HepG2 (cell line): ENCODE measurements around the gene PPP2R5D. TPM values are rescaled to one million over a fixed set of nuclear protein-coding genes. Genes with fewer than 3 reads are reported as not detected.

ENCODE experiments used
- ATF1 ChIP-seq: IDR thresholded peaks from 2 replicates; pipeline ENCODE4 v1.6.1; 2016; ENCODE audit warnings: mild to moderate bottlenecking, control low read depth
- BHLHE40 ChIP-seq: IDR thresholded peaks from 2 replicates; pipeline ENCODE4 v1.6.1; 2011; ENCODE audit warnings: low read length, improper control_type of control experiment
- CREM ChIP-seq, 2 experiments: sonication (generic) in 1 of 2; formaldehyde crosslinking in 1 of 2; IDR thresholded peaks; 2 replicates each; pipeline versions ENCODE4 v1.4.0 to v1.6.1; 2016 to 2020; ENCODE audit warnings: antibody characterized with exemption in 1 of 2, mild to moderate bottlenecking in 1 of 2, missing genetic modification reagents in 1 of 2
- EZH2 ChIP-seq: conservative IDR thresholded peaks from 2 replicates; pipeline ENCODE4 v1.6.1; 2012; ENCODE audit warnings: mild to moderate bottlenecking, low read depth, low read length, moderate library complexity
- HNRNPL ChIP-seq: fragments of 200-400 bp; formaldehyde crosslinking; IDR thresholded peaks from 2 replicates; pipeline ENCODE4 v1.6.1; 2017; ENCODE audit warnings: mild to moderate bottlenecking, low read depth, low read length
- MBD4 ChIP-seq: IDR thresholded peaks from 2 replicates; pipeline ENCODE4 v1.6.1; 2012; ENCODE audit warnings: low read length, inconsistent platforms, borderline replicate concordance
- REXO4 ChIP-seq: sonication (generic); formaldehyde crosslinking; IDR thresholded peaks from 2 replicates; pipeline ENCODE4 v1.8.0; 2022; ENCODE audit warnings: missing genetic modification reagents, mild to moderate bottlenecking, borderline replicate concordance
- SNAI1 ChIP-seq: sonication (generic); formaldehyde crosslinking; IDR thresholded peaks from 2 replicates; pipeline ENCODE4 v1.5.0; 2020; ENCODE audit warnings: mild to moderate bottlenecking, missing genetic modification reagents, borderline replicate concordance
- TAF1 ChIP-seq: sonication (generic); formaldehyde crosslinking; IDR thresholded peaks from 2 replicates; pipeline ENCODE4 v1.4.0; 2020; ENCODE audit warnings: missing genetic modification reagents
- ZNF138 ChIP-seq: sonication (generic); formaldehyde crosslinking; IDR thresholded peaks from 2 replicates; pipeline ENCODE4 v1.5.0; 2020; ENCODE audit warnings: mild to moderate bottlenecking, low read depth, missing genetic modification reagents
- ZNF460 ChIP-seq: sonication (generic); formaldehyde crosslinking; IDR thresholded peaks from 2 replicates; pipeline ENCODE4 v1.5.1; 2020; ENCODE audit warnings: missing genetic modification reagents, mild to moderate bottlenecking, borderline replicate concordance
- ZNF781 ChIP-seq: sonication (generic); formaldehyde crosslinking; IDR thresholded peaks from 2 replicates; pipeline ENCODE4 v1.5.1; 2020; ENCODE audit warnings: borderline replicate concordance, mild to moderate bottlenecking, missing genetic modification reagents; ENCODE audit errors: not compliant biosample characterization
- ZNF790 ChIP-seq: sonication (generic); formaldehyde crosslinking; IDR thresholded peaks from 2 replicates; pipeline ENCODE4 v1.8.0; 2022; ENCODE audit warnings: missing genetic modification reagents, mild to moderate bottlenecking, borderline replicate concordance
- polyA plus RNA-seq, 8 experiments: library from polyadenylated mRNA; depleted of rRNA in 3 of 8; stranded (reverse) in 7 of 8; unstranded in 1 of 8; fragments of >200 nt; fragmentation: Illumina TruSeq in 4 of 8; extraction: Trizol in 4 of 8; gene quantifications; 2 replicates each; pipeline versions ENCODE4 v1.2.1 to v1.2.3, GENCODE V29; 2011 to 2016; ENCODE audit warnings: low read depth in 4 of 8, missing spikeins in 1 of 8, mixed read lengths in 1 of 8; ENCODE audit not compliant: insufficient read depth in 1 of 8
- total RNA-seq, 5 experiments: library from RNA; depleted of rRNA; stranded (reverse); fragments of >200 nt; fragmentation: Illumina TruSeq; extraction: Trizol; gene quantifications; 2 replicates each; pipeline ENCODE4 v1.2.3, GENCODE V29; 2016; ENCODE audit warnings: low read depth in 1 of 5
- TF ChIP-seq, protein P1 (sequence below): sonication (generic); formaldehyde crosslinking; IDR thresholded peaks from 2 replicates; pipeline ENCODE4 v1.5.0; 2020; ENCODE audit warnings: mild to moderate bottlenecking, missing genetic modification reagents, borderline replicate concordance
- TF ChIP-seq, protein P2 (sequence below): IDR thresholded peaks from 2 replicates; pipeline ENCODE4 v1.4.0; 2020; ENCODE audit warnings: mild to moderate bottlenecking, missing genetic modification reagents
- TF ChIP-seq, protein P3 (sequence below): sonication (generic); formaldehyde crosslinking; IDR thresholded peaks from 2 replicates; pipeline ENCODE4 v1.4.0; 2020; ENCODE audit warnings: missing genetic modification reagents

PPP2R5D gene
- total and polyA plus RNA-seq, 2 of the 13 experiments (the other 11 are each of a cell fraction or from before 2014, with no cell fraction given): 53.7 to 60.4 TPM

DNA sequence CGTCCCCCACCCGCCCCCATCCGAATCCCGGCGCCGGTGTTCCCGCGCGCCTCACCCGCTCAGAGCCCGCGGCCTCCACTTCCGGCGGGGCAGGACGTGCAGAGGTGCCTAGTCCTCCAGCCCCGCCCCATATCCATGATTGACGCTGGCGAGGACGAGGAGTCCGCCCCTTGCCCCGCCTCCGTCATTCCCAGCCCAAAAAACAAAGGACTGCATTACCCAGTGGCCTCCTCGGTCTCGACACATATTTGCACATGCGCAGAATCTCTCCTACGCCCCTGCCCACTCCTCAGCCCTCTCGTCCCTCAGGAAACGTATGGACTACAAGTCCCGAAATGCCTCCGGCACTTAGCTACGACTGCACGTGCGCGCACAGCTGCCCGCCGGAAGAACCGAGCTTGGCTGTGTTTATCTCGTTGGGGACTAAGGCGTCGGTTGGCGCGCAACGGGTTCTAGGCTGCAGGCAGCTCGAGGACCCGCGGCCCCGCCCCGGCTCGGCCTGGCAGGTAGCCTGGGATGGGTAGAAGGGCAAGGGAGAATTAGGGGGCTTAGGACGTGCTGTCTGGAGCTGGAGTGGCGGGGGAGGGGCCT is 29.6 kb downstream of the PPP2R5D start, which contains the start of the genes KLHDC3 and MEA1 (continued):
- TF ChIP-seq MBD4: no peak
- TF ChIP-seq, protein P1, sequence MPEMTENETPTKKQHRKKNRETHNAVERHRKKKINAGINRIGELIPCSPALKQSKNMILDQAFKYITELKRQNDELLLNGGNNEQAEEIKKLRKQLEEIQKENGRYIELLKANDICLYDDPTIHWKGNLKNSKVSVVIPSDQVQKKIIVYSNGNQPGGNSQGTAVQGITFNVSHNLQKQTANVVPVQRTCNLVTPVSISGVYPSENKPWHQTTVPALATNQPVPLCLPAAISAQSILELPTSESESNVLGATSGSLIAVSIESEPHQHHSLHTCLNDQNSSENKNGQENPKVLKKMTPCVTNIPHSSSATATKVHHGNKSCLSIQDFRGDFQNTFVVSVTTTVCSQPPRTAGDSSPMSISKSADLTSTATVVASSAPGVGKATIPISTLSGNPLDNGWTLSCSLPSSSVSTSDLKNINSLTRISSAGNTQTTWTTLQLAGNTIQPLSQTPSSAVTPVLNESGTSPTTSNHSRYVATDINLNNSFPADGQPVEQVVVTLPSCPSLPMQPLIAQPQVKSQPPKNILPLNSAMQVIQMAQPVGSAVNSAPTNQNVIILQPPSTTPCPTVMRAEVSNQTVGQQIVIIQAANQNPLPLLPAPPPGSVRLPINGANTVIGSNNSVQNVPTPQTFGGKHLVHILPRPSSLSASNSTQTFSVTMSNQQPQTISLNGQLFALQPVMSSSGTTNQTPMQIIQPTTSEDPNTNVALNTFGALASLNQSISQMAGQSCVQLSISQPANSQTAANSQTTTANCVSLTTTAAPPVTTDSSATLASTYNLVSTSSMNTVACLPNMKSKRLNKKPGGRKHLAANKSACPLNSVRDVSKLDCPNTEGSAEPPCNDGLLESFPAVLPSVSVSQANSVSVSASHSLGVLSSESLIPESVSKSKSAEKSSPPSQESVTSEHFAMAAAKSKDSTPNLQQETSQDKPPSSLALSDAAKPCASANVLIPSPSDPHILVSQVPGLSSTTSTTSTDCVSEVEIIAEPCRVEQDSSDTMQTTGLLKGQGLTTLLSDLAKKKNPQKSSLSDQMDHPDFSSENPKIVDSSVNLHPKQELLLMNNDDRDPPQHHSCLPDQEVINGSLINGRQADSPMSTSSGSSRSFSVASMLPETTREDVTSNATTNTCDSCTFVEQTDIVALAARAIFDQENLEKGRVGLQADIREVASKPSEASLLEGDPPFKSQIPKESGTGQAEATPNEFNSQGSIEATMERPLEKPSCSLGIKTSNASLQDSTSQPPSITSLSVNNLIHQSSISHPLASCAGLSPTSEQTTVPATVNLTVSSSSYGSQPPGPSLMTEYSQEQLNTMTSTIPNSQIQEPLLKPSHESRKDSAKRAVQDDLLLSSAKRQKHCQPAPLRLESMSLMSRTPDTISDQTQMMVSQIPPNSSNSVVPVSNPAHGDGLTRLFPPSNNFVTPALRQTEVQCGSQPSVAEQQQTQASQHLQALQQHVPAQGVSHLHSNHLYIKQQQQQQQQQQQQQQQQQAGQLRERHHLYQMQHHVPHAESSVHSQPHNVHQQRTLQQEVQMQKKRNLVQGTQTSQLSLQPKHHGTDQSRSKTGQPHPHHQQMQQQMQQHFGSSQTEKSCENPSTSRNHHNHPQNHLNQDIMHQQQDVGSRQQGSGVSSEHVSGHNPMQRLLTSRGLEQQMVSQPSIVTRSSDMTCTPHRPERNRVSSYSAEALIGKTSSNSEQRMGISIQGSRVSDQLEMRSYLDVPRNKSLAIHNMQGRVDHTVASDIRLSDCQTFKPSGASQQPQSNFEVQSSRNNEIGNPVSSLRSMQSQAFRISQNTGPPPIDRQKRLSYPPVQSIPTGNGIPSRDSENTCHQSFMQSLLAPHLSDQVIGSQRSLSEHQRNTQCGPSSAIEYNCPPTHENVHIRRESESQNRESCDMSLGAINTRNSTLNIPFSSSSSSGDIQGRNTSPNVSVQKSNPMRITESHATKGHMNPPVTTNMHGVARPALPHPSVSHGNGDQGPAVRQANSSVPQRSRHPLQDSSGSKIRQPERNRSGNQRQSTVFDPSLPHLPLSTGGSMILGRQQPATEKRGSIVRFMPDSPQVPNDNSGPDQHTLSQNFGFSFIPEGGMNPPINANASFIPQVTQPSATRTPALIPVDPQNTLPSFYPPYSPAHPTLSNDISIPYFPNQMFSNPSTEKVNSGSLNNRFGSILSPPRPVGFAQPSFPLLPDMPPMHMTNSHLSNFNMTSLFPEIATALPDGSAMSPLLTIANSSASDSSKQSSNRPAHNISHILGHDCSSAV (CRISPR knock-in tag): no peak
- no peak for TF ChIP-seq ZNF460 (CRISPR knock-in tag)
- no peak for TF ChIP-seq ZNF781 (CRISPR knock-in tag)
- TF ChIP-seq SNAI1 (CRISPR knock-in tag): no peak
- TF ChIP-seq HNRNPL: 0 out of 2 replicates have a peak, but pooled peaks have one; percentile 73
- no peak for TF ChIP-seq ZNF138
- TF ChIP-seq, protein P2, sequence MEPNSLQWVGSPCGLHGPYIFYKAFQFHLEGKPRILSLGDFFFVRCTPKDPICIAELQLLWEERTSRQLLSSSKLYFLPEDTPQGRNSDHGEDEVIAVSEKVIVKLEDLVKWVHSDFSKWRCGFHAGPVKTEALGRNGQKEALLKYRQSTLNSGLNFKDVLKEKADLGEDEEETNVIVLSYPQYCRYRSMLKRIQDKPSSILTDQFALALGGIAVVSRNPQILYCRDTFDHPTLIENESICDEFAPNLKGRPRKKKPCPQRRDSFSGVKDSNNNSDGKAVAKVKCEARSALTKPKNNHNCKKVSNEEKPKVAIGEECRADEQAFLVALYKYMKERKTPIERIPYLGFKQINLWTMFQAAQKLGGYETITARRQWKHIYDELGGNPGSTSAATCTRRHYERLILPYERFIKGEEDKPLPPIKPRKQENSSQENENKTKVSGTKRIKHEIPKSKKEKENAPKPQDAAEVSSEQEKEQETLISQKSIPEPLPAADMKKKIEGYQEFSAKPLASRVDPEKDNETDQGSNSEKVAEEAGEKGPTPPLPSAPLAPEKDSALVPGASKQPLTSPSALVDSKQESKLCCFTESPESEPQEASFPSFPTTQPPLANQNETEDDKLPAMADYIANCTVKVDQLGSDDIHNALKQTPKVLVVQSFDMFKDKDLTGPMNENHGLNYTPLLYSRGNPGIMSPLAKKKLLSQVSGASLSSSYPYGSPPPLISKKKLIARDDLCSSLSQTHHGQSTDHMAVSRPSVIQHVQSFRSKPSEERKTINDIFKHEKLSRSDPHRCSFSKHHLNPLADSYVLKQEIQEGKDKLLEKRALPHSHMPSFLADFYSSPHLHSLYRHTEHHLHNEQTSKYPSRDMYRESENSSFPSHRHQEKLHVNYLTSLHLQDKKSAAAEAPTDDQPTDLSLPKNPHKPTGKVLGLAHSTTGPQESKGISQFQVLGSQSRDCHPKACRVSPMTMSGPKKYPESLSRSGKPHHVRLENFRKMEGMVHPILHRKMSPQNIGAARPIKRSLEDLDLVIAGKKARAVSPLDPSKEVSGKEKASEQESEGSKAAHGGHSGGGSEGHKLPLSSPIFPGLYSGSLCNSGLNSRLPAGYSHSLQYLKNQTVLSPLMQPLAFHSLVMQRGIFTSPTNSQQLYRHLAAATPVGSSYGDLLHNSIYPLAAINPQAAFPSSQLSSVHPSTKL (CRISPR knock-in tag): peak; percentile 15; the same call in 1 of the 2 replicates
- TF ChIP-seq CREM (IDR thresholded peaks at IDR 0.05): peak; percentile 98
- TF ChIP-seq CREM (CRISPR knock-in tag; IDR thresholded peaks at IDR 0.05): no peak
- TF ChIP-seq REXO4: no peak
- TF ChIP-seq ZNF790 (CRISPR knock-in tag): peak; percentile 75; the same call in 1 of the 2 replicates
- peak; percentile 84 for TF ChIP-seq ATF1 (CRISPR knock-in tag)
- TF ChIP-seq, protein P3, sequence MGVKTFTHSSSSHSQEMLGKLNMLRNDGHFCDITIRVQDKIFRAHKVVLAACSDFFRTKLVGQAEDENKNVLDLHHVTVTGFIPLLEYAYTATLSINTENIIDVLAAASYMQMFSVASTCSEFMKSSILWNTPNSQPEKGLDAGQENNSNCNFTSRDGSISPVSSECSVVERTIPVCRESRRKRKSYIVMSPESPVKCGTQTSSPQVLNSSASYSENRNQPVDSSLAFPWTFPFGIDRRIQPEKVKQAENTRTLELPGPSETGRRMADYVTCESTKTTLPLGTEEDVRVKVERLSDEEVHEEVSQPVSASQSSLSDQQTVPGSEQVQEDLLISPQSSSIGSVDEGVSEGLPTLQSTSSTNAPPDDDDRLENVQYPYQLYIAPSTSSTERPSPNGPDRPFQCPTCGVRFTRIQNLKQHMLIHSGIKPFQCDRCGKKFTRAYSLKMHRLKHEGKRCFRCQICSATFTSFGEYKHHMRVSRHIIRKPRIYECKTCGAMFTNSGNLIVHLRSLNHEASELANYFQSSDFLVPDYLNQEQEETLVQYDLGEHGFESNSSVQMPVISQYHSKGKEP (CRISPR knock-in tag): no peak
- peak; percentile 64; the same call in 1 of the 2 replicates for TF ChIP-seq TAF1 (CRISPR knock-in tag)
- no peak for TF ChIP-seq EZH2
- TF ChIP-seq BHLHE40: peak; percentile 99
